NOMO-1 (cell line): ENCODE measurements around the gene NUP214.
"Not testable (repeated sequence)": the region's sequence is repeated elsewhere in the genome, so short reads cannot be mapped to it uniquely, and the experiment has no call there.

ENCODE experiments used
- DNase-seq, 2 experiments: peaks; one replicate each; lab custom pipeline; 2025; ENCODE audit not compliant: unreplicated experiment in 2 of 2; lab: John Stamatoyannopoulos, UW

The NUP214 gene

GRCh38 chr9:131115360-131115742, 10.0 kb upstream of the NUP214 start:
- not testable (repeated sequence) for DNase-seq

- no peak for DNase-seq
Measured at GRCh38 chr9:131116281-131117120, 8.9 kb upstream of the NUP214 start.

GRCh38 chr9:131117121-131117761, 8.1 kb upstream of the NUP214 start:
- DNase-seq = no peak

DNA sequence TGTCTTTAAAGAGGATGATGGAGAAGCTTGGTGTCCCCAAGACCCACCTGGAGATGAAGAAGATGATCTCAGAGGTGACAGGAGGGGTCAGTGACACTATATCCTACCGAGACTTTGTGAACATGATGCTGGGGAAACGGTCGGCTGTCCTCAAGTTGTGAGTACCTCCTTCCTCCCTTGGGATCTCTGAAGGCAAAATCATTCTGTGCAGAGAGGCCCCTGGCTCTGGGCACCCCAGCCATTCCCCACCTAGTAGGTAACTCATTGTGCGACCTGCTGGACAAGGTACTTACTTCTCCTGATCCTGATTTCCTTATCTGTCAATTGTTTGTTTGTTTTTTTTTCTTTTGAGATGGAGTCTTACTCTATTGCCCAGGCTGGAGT, 7.6 kb upstream of the NUP214 start:
- no peak for DNase-seq

- DNase-seq = no peak
Measured at GRCh38 chr9:131119600-131119999, 5.8 kb upstream of the NUP214 start.

GRCh38 chr9:131120620-131121228, 4.7 kb upstream of the NUP214 start:
- DNase-seq = no peak

- no peak for DNase-seq
Measured at GRCh38 chr9:131121346-131121745, 4.0 kb upstream of the NUP214 start.

DNA sequence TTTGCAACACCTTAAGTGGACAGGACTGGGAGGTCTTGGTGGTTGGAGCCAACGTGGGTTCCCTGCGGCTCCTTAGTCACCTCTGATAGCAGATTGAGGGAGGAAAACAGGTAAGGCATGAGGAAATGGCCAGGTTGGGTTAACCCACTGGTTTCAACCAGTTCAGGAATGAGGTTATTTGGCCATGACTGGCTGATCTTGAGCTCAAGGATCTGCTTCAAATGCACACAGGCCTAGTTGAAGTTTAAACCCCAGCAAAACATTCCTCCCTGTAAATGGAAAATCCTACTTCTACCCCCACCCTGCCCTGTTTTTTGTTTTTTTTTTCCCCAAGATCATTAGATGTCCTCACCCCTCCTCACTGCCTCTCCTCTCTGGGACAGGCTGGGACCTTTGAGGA, 3.2 kb upstream of the NUP214 start:
- DNase-seq = no peak

DNA sequence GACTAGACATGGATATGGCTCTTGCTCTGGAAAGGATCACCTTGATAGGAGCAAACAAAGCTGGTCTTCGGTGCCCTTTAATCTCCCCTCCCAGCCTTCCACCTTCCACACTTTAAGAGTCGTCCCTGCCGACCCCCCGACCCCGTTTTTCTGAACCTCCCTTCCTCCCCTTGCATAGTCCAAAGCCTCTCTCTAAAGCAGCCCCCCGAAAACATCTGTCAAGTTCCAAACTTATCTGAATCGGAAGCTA, 423 bp upstream of the NUP214 start:
- DNase-seq = no peak

DNA sequence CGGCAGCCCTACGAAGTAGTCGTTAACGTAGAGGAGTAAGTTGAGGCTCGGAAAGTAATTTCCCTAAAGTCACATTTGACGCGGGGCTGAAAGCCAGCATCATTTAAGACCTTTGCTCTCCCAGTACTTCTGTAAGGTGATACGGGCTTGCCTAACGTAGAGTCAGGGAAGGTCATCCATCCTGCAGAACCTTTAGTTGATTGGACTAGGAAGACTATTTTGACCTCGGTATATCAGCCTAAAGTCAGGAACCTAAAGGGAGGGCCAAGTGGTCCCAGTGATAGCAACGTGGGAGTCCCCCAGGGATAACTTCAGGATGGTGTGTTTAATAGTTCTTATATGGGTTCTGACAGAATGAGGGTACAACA, 657 bp downstream of the NUP214 start:
- no peak for DNase-seq

- DNase-seq = no peak
Measured at GRCh38 chr9:131129183-131129582, 3.8 kb downstream of the NUP214 start.

GRCh38 chr9:131138676-131139075, 13.3 kb downstream of the NUP214 start:
- DNase-seq = no peak

DNA sequence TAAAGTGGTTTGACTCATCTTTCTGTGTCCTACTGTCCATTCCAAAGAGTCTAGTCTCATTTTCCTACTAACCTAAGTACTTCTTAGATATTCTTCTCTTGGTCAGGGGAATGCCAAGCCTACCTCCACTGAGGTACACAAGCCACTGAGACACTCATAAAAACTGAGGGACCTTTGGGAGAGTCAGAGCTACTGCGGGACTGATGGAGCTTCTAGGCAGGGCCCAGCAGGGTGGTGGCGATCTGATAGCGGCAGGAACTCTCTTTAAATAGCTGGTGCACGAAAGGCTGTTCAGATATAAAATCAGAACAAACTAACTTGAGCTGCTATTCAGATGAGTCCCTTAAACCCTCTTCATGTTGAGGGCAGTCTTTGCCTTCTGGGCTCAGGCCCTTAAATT, 14.7 kb downstream of the NUP214 start:
- no peak for DNase-seq

- DNase-seq = no peak
Measured at GRCh38 chr9:131140550-131140949, 15.2 kb downstream of the NUP214 start.

GRCh38 chr9:131142160-131142559, 16.8 kb downstream of the NUP214 start:
- no peak for DNase-seq

- DNase-seq = no peak
Measured at GRCh38 chr9:131144201-131144600, 18.8 kb downstream of the NUP214 start.

DNA sequence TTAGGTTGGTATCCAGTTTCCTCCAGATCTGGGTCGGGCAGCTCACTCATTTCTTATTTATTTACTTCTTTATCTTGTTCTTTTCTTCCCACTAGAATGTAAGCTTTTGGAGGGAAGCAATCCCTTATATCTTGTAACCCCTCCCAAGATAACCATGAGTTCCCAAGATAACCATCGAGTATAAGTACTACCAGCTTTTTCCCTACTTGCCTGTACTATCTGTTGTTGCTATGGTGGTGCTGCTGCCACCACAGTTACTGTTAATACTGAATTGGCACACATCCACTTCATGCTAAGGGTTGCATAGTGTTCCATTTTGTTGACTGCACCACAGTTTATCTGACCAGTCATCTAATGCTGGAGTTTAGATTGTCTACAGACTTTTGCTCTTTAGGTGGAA, 19.9 kb downstream of the NUP214 start:
- no peak for DNase-seq

DNA sequence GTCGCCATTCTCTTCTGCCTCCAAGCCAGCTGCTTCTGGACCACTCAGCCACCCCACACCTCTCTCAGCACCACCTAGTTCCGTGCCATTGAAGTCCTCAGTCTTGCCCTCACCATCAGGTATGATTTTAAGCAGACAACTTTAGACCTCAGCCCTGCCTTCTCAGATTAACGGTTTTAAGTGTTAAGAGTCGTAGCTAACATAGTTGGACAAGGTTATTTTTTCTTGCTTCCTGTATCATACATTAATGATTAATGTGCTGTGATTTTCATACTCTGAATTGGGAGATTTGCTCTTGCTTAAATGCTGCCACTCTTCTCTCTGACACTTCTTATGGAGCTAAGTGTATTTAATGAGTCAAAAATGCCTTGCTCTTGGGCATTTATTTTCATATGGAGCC, 20.8 kb downstream of the NUP214 start:
- DNase-seq = no peak

- no peak for DNase-seq
Measured at GRCh38 chr9:131148276-131148675, 22.9 kb downstream of the NUP214 start.

DNA sequence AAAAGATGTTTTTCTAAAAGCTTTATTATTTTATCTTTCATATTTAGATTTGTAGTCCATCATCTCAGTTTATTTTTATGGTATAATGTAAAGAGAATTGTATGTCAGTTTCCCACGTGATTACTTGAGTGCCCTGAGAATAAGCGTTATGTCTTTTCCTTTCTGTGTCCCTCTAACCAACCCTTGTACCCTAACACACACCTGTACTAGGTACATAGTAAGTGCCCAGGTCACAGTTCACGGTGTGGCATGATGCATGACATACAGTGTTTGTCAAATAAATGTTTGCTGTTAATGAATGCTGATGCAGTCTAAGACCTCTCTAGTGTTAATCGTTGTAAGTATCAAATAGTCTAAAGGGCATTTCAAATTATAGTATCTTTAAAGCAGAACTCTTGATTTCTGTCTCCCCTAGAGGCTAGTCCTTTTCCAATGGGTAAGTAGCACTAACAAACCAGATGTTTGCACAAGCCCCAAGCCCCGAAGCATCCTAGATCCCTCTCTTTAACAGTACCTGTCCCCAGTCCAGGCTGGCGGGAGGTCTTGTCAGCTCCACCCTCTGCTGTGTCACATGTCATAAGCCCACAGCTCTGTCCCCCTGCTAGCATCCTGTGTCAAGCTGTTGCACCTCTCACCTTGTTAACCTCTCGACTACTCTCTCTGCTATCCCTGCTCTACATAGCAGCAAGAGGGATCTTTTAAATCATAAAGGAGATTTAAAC, 23.7 kb downstream of the NUP214 start:
- no peak for DNase-seq

DNA sequence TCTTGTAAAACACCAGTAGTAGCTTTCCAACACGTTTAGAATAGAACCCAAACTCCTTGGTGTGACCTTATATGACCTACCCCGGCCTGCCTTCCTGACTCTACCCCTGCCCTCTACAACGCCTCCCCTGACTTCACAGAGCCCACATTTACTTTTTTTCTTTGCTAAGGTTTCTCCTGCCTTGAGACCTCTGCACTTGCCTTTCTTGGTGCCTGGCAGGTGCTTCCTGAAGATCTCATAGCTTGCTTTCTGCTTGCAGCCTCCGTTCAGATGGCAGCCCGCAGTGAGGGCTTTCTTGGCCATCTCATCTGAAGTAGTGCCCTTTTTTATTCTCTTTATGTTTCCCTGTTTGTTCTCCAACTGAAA, 24.3 kb downstream of the NUP214 start:
- DNase-seq = no peak

DNA sequence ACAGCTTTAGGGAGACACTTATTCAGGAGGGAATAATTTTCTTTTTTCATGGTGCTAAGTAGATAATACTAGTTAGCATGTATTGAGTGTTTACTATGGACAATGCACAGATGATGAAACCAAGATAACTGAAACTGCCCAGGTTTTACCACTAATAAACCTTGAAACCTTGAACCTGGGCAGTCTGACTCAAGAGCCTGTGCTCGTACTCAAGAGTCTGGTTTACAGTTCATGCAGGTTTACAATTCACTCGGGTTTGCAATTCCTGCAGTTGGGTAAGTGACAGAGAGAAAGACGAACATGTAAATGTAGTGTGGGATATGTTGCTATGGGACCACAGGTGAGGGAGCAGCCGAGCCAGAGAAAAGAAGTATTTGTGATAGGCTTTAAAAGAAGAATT, 28.2 kb downstream of the NUP214 start:
- DNase-seq = no peak
